Measurements from ENCODE around the gene HTT. TPM values are rescaled to one million over a fixed set of nuclear protein-coding genes. Genes with fewer than 3 reads are reported as not detected.

HTT gene
- total and polyA plus RNA-seq, 10 donors: 10.0 to 124 (median 84.4) TPM

GRCh38 chr4:3197366-3198105, 123.1 kb downstream of the HTT start:
- peak overlapping the region in 3 of 8 donors; percentile 34 to 54 (median 42) for H3K27ac ChIP-seq
- peaks cover 6 to 80% (median 36%) of the 10 kb centered on the region in 6 donors for H3K4me1 ChIP-seq
- no peak for TF ChIP-seq POLR2AphosphoS5 (IDR thresholded peaks at IDR 0.05)
- no peak for TF ChIP-seq POLR2A (IDR thresholded peaks at IDR 0.05)
- no peak for TF ChIP-seq CTCF (IDR thresholded peaks at IDR 0.05 in 8 of 11, conservative IDR thresholded peaks at IDR 0.05 in 3 of 11)
- peaks cover 0 to 88% (median 29%) of the 10 kb centered on the region in 6 donors for H3K36me3 ChIP-seq
- H3K4me3 ChIP-seq: no peak overlapping the region
- H3K9me3 ChIP-seq: no peaks in the 10 kb centered on the region
- intact Hi-C loops (cut with DNase I; ENCODE audit: low total_unique reads): no loop called here
- H3K27me3 ChIP-seq (replicated peaks in 1 of 7): no peaks in the 10 kb centered on the region
- no peak for DNase-seq
- WGBS, 5 donors: 78 to 86% (median 82%) methylated on average over 9 of the region's 9 CpGs

GRCh38 chr4:3198906-3199305, 124.4 kb downstream of the HTT start:
- 93 to 99% (median 97%) methylated on average over 8 to 12 of the region's 12 CpGs for WGBS, 5 donors
- Histone ChIP-seq H3K36me3 (peaks cover 0 to 77% (median 29%) of the 10 kb centered on the region in 6 donors), H3K9me3 (no peaks in the 10 kb centered on the region), H3K27ac (peak overlapping the region in 1 of 8 donors; percentile 27), H3K27me3 (replicated peaks in 1 of 7) (no peaks in the 10 kb centered on the region), H3K4me1 (peaks cover 13 to 80% (median 40%) of the 10 kb centered on the region in 6 donors), H3K4me3 (no peak overlapping the region)
- TF ChIP-seq CTCF (IDR thresholded peaks at IDR 0.05 in 8 of 11, conservative IDR thresholded peaks at IDR 0.05 in 3 of 11) (no peak), POLR2AphosphoS5 (IDR thresholded peaks at IDR 0.05) (no peak), POLR2A (IDR thresholded peaks at IDR 0.05) (no peak)
- no peak for DNase-seq
- intact Hi-C loops (cut with DNase I; ENCODE audit: low total_unique reads): no loop called here

GRCh38 chr4:3199653-3200422, 125.4 kb downstream of the HTT start:
- Histone ChIP-seq H3K36me3 (peaks cover 0 to 77% (median 28%) of the 10 kb centered on the region in 6 donors), H3K27me3 (replicated peaks in 1 of 7) (no peaks in the 10 kb centered on the region), H3K9me3 (no peaks in the 10 kb centered on the region), H3K27ac (peak overlapping the region in 1 of 8 donors; percentile 77), H3K4me1 (peaks cover 13 to 80% (median 42%) of the 10 kb centered on the region in 6 donors), H3K4me3 (no peak overlapping the region)
- TF ChIP-seq POLR2A (IDR thresholded peaks at IDR 0.05) (no peak), POLR2AphosphoS5 (IDR thresholded peaks at IDR 0.05) (no peak), CTCF (IDR thresholded peaks at IDR 0.05 in 8 of 11, conservative IDR thresholded peaks at IDR 0.05 in 3 of 11) (no peak)
- WGBS, 5 donors: 90 to 96% (median 94%) methylated on average over 17 of the region's 17 CpGs
- no peak for DNase-seq
- intact Hi-C loops (cut with DNase I; ENCODE audit: low total_unique reads): loop anchor here (10.0 kb wide), 1 partner anchor 85 kb away; no protein-coding TSS in a partner anchor

All from spleen (tissue), 11 donors.